OCI-LY1 (cell line): ENCODE data around the gene SLC39A11.

ENCODE experiments used
- H2AFZ ChIP-seq: fragments of 200-600 bp; sonication (generic), shearing (Covaris generic); 2 replicates; pipeline ENCODE4 v1.6.0; 2014; ENCODE audit warnings: antibody characterized with exemption, mild to moderate bottlenecking, low read length
- H3F3A ChIP-seq: fragments of 200-600 bp; sonication (generic), shearing (Covaris generic); 2 replicates; pipeline ENCODE4 v1.6.0; 2014; ENCODE audit warnings: mild to moderate bottlenecking, antibody characterized with exemption, low read length, moderate library complexity; ENCODE audit not compliant: insufficient read depth
- H3K27ac ChIP-seq: fragments of 200-600 bp; sonication (generic); 2 replicates; pipeline ENCODE4 v1.5.1; 2014; ENCODE audit warnings: low read length, mixed run types, mild to moderate bottlenecking, low read depth; ENCODE audit not compliant: poor library complexity, severe bottlenecking
- H3K27me3 ChIP-seq: fragments of 200-600 bp; sonication (generic); 2 replicates; pipeline ENCODE4 v1.6.0; 2014; ENCODE audit warnings: antibody characterized with exemption, mild to moderate bottlenecking, low read length, moderate library complexity; ENCODE audit not compliant: insufficient read depth
- H3K36me3 ChIP-seq: fragments of 200-600 bp; sonication (generic); 2 replicates; pipeline ENCODE4 v1.6.1; 2014; ENCODE audit warnings: mild to moderate bottlenecking, antibody characterized with exemption, low read length, moderate library complexity, mixed read lengths; ENCODE audit not compliant: insufficient read depth
- H3K4me1 ChIP-seq: fragments of 200-600 bp; sonication (generic); 2 replicates; pipeline ENCODE4 v1.5.1; 2014; ENCODE audit warnings: mild to moderate bottlenecking, low read length, moderate library complexity; ENCODE audit not compliant: insufficient read depth, severe bottlenecking
- H3K4me2 ChIP-seq: fragments of 200-600 bp; sonication (generic), shearing (Covaris generic); 2 replicates; pipeline ENCODE4 v1.6.1; 2014; ENCODE audit warnings: low read length
- H3K4me3 ChIP-seq: fragments of 200-600 bp; sonication (generic); 2 replicates; pipeline ENCODE4 v1.5.1; 2014; ENCODE audit warnings: low read length, low read depth, mild to moderate bottlenecking, mixed read lengths; ENCODE audit not compliant: poor library complexity, severe bottlenecking
- H3K79me2 ChIP-seq: fragments of 200-600 bp; shearing (Covaris generic); 2 replicates; pipeline ENCODE4 v1.6.1; 2016; ENCODE audit warnings: mixed run types, low read length, mixed read lengths; ENCODE audit not compliant: insufficient read depth
- H3K9ac ChIP-seq: fragments of 200-600 bp; sonication (generic), shearing (Covaris generic); 2 replicates; pipeline ENCODE4 v1.6.1; 2014; ENCODE audit warnings: mild to moderate bottlenecking, low read length, mixed read lengths
- H3K9me2 ChIP-seq: fragments of 200-600 bp; sonication (generic), shearing (Covaris generic); 2 replicates; pipeline ENCODE4 v1.6.1; 2014; ENCODE audit warnings: low read depth, mild to moderate bottlenecking, low read length, mixed read lengths
- H3K9me3 ChIP-seq: fragments of 200-600 bp; shearing (Covaris generic); 2 replicates; pipeline ENCODE4 v1.6.1; 2014; ENCODE audit warnings: low read length, mixed read lengths
- H4K20me1 ChIP-seq: fragments of 200-600 bp; sonication (generic), shearing (Covaris generic); 2 replicates; pipeline ENCODE4 v1.6.0; 2016; ENCODE audit warnings: mild to moderate bottlenecking, low read length; ENCODE audit not compliant: insufficient read depth
- EZH2 ChIP-seq: fragments of 200-600 bp; sonication (generic), shearing (Covaris generic); IDR thresholded peaks from 2 replicates; pipeline ENCODE4 v1.8.0; 2017; ENCODE audit warnings: borderline replicate concordance, mixed run types, mild to moderate bottlenecking, antibody characterized with exemption, low read length, moderate library complexity, mixed read lengths
- TF ChIP-seq, protein P1 (sequence below): fragments of 200-600 bp; sonication (generic), shearing (Covaris generic); IDR thresholded peaks from 2 replicates; pipeline ENCODE4 v1.5.1; 2017; ENCODE audit warnings: mild to moderate bottlenecking, antibody characterized with exemption, low read length, moderate library complexity, mixed read lengths

Gene SLC39A11

DNA sequence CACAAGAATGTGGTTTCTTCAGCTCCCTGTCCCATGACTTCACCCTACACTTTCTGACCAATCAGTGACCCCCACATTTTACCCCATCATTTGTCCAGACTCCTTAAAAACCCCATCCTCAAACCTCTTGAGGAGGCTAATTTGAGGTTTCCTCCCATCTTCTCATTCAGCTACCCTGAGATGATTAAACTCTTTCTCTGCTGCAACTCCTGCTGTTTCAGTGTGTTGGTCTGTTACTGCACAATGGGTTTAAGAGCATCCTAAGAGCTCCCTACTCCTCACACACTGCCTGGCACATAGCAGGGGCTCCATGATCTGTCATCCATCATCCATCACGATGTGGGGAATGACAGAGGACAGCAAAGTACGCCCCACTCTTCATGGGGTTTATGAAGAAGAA is 212.6 kb downstream of the SLC39A11 start:
- no peak overlapping the region for H3K4me2 ChIP-seq
- H3K79me2 ChIP-seq: no peaks in the 10 kb centered on the region
- H3K9ac ChIP-seq: no peak overlapping the region

DNA sequence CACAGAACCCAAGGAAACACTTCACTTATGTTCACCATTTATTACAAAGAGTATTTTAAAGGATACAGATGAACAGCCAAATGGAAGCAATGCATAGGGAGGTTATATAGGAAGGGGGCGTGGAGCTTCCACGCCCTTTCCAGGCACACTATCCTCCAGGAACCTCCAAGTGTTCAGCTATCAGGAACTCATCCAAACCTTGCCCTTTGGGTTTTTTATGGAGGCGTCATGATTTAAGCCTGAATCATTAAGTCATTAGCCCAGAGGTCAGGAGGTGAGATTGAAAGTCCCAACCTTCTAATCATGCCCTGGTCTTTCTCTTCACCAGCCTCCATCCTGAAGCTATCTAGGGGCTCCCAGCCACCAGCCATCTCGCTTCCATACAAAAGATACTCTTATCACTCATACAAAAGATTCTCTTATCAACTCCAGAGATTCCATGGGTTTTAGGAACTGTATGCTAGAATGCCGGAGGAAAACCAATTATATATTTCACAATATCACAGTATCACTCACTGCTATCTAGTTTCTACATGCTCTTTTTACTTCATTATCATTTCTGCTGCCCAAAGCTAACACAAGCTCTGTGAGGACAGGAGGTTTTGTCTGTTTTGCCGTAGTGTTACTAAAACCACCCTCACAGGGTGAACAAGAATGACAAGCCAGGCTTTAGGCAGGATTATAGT is 213.4 kb downstream of the SLC39A11 start:
- H3K27ac ChIP-seq: no peak overlapping the region
- no peak overlapping the region for H3K4me2 ChIP-seq
- no peaks in the 10 kb centered on the region for H3K27me3 ChIP-seq

More for the DNA sequence above, 212.6 kb downstream of the SLC39A11 start:
- Histone ChIP-seq H3K9me3 (peaks cover 16% of the 10 kb centered on the region; the same call in 1 of the 2 replicates), H3K27ac (no peak overlapping the region), H3K36me3 (0 out of 2 replicates have a peak, but pooled peaks cover 4% of the 10 kb centered on the region), H3K27me3 (no peaks in the 10 kb centered on the region), H3K4me3 (no peak overlapping the region), H3K9me2 (no peaks in the 10 kb centered on the region), H3K4me1 (no peaks in the 10 kb centered on the region), H2AFZ (no peak overlapping the region), H3F3A (no peaks in the 10 kb centered on the region), H4K20me1 (no peaks in the 10 kb centered on the region)
- TF ChIP-seq EZH2: no peak
- TF ChIP-seq, protein P1, sequence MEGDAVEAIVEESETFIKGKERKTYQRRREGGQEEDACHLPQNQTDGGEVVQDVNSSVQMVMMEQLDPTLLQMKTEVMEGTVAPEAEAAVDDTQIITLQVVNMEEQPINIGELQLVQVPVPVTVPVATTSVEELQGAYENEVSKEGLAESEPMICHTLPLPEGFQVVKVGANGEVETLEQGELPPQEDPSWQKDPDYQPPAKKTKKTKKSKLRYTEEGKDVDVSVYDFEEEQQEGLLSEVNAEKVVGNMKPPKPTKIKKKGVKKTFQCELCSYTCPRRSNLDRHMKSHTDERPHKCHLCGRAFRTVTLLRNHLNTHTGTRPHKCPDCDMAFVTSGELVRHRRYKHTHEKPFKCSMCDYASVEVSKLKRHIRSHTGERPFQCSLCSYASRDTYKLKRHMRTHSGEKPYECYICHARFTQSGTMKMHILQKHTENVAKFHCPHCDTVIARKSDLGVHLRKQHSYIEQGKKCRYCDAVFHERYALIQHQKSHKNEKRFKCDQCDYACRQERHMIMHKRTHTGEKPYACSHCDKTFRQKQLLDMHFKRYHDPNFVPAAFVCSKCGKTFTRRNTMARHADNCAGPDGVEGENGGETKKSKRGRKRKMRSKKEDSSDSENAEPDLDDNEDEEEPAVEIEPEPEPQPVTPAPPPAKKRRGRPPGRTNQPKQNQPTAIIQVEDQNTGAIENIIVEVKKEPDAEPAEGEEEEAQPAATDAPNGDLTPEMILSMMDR: no peak

GRCh38 chr17:72877348-72877747 is 215.1 kb downstream of the SLC39A11 start:
- Histone ChIP-seq H3K36me3 (0 out of 2 replicates have a peak, but pooled peaks cover 4% of the 10 kb centered on the region), H3K79me2 (no peaks in the 10 kb centered on the region), H3F3A (no peaks in the 10 kb centered on the region), H2AFZ (no peak overlapping the region), H3K27ac (no peak overlapping the region), H3K9me3 (peaks cover 16% of the 10 kb centered on the region; the same call in 1 of the 2 replicates), H3K9ac (no peak overlapping the region), H3K9me2 (no peaks in the 10 kb centered on the region), H3K4me3 (no peak overlapping the region), H3K4me1 (no peaks in the 10 kb centered on the region), H4K20me1 (no peaks in the 10 kb centered on the region), H3K27me3 (no peaks in the 10 kb centered on the region), H3K4me2 (no peak overlapping the region)
- TF ChIP-seq, protein P1: no peak
- TF ChIP-seq EZH2: no peak

More for the DNA sequence above, 213.4 kb downstream of the SLC39A11 start:
- Histone ChIP-seq H2AFZ (no peak overlapping the region), H3K9me3 (peaks cover 16% of the 10 kb centered on the region; the same call in 1 of the 2 replicates), H3K9me2 (no peaks in the 10 kb centered on the region), H3F3A (no peaks in the 10 kb centered on the region), H3K9ac (no peak overlapping the region), H3K4me3 (no peak overlapping the region), H3K79me2 (no peaks in the 10 kb centered on the region), H3K4me1 (no peaks in the 10 kb centered on the region), H3K36me3 (0 out of 2 replicates have a peak, but pooled peaks cover 4% of the 10 kb centered on the region), H4K20me1 (no peaks in the 10 kb centered on the region)
- TF ChIP-seq, protein P1: no peak
